SJSA1 (cell line): ENCODE results near the gene PLAAT4. TPM values are rescaled to one million over a fixed set of nuclear protein-coding genes. Genes with fewer than 3 reads are reported as not detected.
A peak's percentile ranks its signal among the peaks of the same experiment; 100 is the strongest.

Experiments
- DNase-seq, 2 experiments: peaks; one replicate each; pipeline ENCODE4 v3.0.0-alpha.2; 2015 to 2020; ENCODE audit warnings: low spot score in 2 of 2, low read depth in 1 of 2
- H3K27ac ChIP-seq: fragments of 250-450 bp; sonication (Bioruptor Pico); 2 replicates; pipeline ENCODE4 v1.5.1; 2020; ENCODE audit warnings: mild to moderate bottlenecking, moderate library complexity
- H3K27me3 ChIP-seq: fragments of 250-450 bp; sonication (Bioruptor Pico); replicated peaks from 2 replicates; pipeline ENCODE4 v1.5.1; 2020; ENCODE audit warnings: mild to moderate bottlenecking, moderate library complexity
- H3K36me3 ChIP-seq: fragments of 250-450 bp; sonication (Bioruptor Pico); 2 replicates; pipeline ENCODE4 v1.5.1; 2020; ENCODE audit warnings: mild to moderate bottlenecking
- H3K4me1 ChIP-seq: fragments of 250-450 bp; sonication (Bioruptor Pico); replicated peaks from 2 replicates; pipeline ENCODE4 v1.6.1; 2021; ENCODE audit warnings: mild to moderate bottlenecking
- H3K4me3 ChIP-seq: fragments of 250-450 bp; sonication (Bioruptor Pico); 2 replicates; pipeline ENCODE4 v1.5.1; 2020; ENCODE audit warnings: mild to moderate bottlenecking
- H3K9me3 ChIP-seq: fragments of 250-450 bp; sonication (Bioruptor Pico); replicated peaks from 2 replicates; pipeline ENCODE4 v1.5.1; 2020; ENCODE audit warnings: mild to moderate bottlenecking
- total RNA-seq: library from RNA; depleted of rRNA; stranded (reverse); fragments of >200 nt; shearing (Covaris generic); gene quantifications from 2 replicates; pipeline ENCODE4 v1.2.3, GENCODE V29; 2014; rRNA removed

PLAAT4 gene
- 32.1 and 37.3 TPM in 2 replicates for total RNA-seq

DNA sequence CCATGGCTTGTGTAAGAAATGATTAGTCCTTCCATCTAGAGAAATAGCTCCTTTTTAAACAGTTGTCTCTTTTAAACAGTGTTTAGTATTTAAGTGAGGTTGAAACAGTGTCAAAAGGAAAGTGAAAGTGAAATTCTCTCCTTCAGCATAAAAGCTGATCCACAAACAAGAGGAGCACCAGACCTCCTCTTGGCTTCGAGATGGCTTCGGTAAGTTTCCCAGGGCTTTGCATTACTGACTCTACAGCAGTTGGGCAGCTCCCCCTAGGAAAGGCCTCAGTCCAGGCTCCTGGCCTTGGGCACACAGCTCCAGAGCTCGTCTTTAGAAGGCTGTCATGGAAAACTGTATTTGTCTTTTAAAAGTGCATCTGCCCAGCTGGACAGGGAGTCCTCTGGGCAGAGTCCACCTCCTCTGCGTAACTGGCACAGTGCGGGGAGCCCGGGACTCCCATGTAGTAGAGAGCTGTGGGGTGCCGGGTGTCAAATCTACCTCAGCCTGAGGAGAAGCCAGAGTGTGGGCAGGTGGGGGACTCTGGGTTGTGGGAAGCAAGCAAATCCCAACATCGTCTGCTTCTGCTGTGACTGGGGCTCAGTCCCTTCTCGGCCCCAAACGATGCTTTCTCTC, at the start of gene PLAAT4:
Gene PLAAT4, plus strand, starts transcription at position 140 of the 624 bp plus-strand sequence. Its CDS starts 61 bp downstream, at position 201.
- no peaks in the 10 kb centered on the region for H3K9me3 ChIP-seq
- peaks cover 40% of the 10 kb centered on the region for H3K4me1 ChIP-seq
- no peaks in the 10 kb centered on the region for H3K27me3 ChIP-seq
- peak within 1 kb of the TSS; percentile 30 for H3K4me3 ChIP-seq
- DNase-seq = peak in 1 of 2 experiments; percentile 74
- H3K36me3 ChIP-seq = no peaks in the 10 kb centered on the region
- H3K27ac ChIP-seq = peak within 1 kb of the TSS; percentile 26

- Histone ChIP-seq H3K4me1 (peaks cover 25% of the 10 kb centered on the region), H3K9me3 (peaks cover 4% of the 10 kb centered on the region; the same call in 1 of the 2 replicates), H3K36me3 (no peaks in the 10 kb centered on the region), H3K27ac (no peak overlapping the region), H3K4me3 (no peak overlapping the region), H3K27me3 (no peaks in the 10 kb centered on the region)
- DNase-seq = no peak
Measured at GRCh38 chr11:63488789-63489188, 47.8 kb upstream of the PLAAT4 start.

DNA sequence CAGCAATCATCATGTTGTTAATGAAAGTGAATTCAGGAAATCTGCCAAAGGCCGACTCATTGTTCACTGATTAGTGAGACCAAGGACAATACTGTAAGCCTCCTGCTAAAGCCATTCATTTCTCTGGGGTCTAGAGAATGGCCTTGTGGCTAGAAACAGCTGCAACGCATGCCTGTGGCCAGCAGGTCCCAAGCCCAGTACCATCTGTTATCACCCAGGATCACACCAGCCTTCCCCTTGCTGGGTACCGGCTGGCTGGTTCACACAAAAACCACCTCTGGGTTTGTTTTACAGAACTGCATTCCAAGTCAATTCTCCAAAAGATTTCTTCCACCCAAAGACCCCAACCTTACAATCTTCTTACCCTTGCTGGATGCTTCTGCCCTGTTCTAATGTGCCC, 46.7 kb upstream of the PLAAT4 start:
- peak; percentile 74 to 76 for DNase-seq
- Histone ChIP-seq H3K4me3 (no peak overlapping the region), H3K4me1 (peaks cover 25% of the 10 kb centered on the region), H3K9me3 (no peaks in the 10 kb centered on the region), H3K36me3 (no peaks in the 10 kb centered on the region), H3K27me3 (no peaks in the 10 kb centered on the region), H3K27ac (no peak overlapping the region)

GRCh38 chr11:63490551-63491239, 45.9 kb upstream of the PLAAT4 start, which contains the start of gene PLAAT5:
TSS of gene PLAAT5 (minus strand) at chr11:63491167. CDS start at chr11:63491034, 133 bp downstream.
- H3K9me3 ChIP-seq = no peaks in the 10 kb centered on the region
- H3K4me1 ChIP-seq = peaks cover 25% of the 10 kb centered on the region
- H3K27me3 ChIP-seq = no peaks in the 10 kb centered on the region
- H3K4me3 ChIP-seq = peak within 1 kb of the TSS; percentile 23
- DNase-seq = no peak
- no peak within 1 kb of the TSS for H3K27ac ChIP-seq
- no peaks in the 10 kb centered on the region for H3K36me3 ChIP-seq

- Histone ChIP-seq H3K4me1 (peaks cover 25% of the 10 kb centered on the region), H3K4me3 (peak overlapping the region; percentile 23), H3K36me3 (no peaks in the 10 kb centered on the region), H3K27me3 (no peaks in the 10 kb centered on the region), H3K9me3 (no peaks in the 10 kb centered on the region), H3K27ac (no peak overlapping the region)
- DNase-seq = no peak
Measured at GRCh38 chr11:63491240-63491587, 45.4 kb upstream of the PLAAT4 start.

- Histone ChIP-seq H3K27me3 (no peaks in the 10 kb centered on the region), H3K4me3 (no peak overlapping the region), H3K36me3 (no peaks in the 10 kb centered on the region), H3K9me3 (no peaks in the 10 kb centered on the region), H3K27ac (no peak overlapping the region), H3K4me1 (peaks cover 25% of the 10 kb centered on the region)
- DNase-seq = no peak
Measured at GRCh38 chr11:63491636-63492372, 44.8 kb upstream of the PLAAT4 start.

DNA sequence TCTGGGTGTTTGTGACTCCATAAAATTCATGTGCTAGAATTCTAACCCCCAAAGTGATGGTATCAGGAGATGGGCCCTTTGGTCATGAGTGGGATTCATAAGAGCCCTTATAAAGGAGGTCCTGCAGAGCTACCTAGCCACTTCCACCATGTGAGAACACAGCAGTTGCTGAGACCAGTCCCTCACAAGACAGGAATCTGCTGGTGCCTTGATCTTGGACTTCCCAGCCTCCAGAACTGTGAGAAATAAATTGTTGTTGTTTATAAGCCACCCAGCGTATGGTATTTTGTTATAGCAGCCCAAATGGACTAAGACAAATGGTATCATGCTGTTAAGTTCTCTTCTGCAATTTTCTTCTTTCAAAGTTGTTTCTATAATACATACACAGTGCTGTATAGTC, 44.2 kb upstream of the PLAAT4 start:
- no peaks in the 10 kb centered on the region for H3K36me3 ChIP-seq
- DNase-seq = no peak
- no peaks in the 10 kb centered on the region for H3K27me3 ChIP-seq
- H3K4me1 ChIP-seq = peaks cover 25% of the 10 kb centered on the region
- H3K27ac ChIP-seq = no peak overlapping the region
- no peak overlapping the region for H3K4me3 ChIP-seq
- no peaks in the 10 kb centered on the region for H3K9me3 ChIP-seq

- no peaks in the 10 kb centered on the region for H3K27me3 ChIP-seq
- DNase-seq = no peak
Measured at GRCh38 chr11:63493127-63493526, 43.5 kb upstream of the PLAAT4 start.

GRCh38 chr11:63494975-63495374, 41.6 kb upstream of the PLAAT4 start:
- H3K27ac ChIP-seq = no peak overlapping the region
- peaks cover 6% of the 10 kb centered on the region for H3K9me3 ChIP-seq
- H3K36me3 ChIP-seq = no peaks in the 10 kb centered on the region
- no peak overlapping the region for H3K4me3 ChIP-seq
- H3K27me3 ChIP-seq = no peaks in the 10 kb centered on the region
- DNase-seq = no peak
- H3K4me1 ChIP-seq = peaks cover 11% of the 10 kb centered on the region

More at GRCh38 chr11:63493127-63493526, 43.5 kb upstream of the PLAAT4 start:
- no peak overlapping the region for H3K27ac ChIP-seq
- no peaks in the 10 kb centered on the region for H3K36me3 ChIP-seq
- H3K4me3 ChIP-seq = no peak overlapping the region
- H3K9me3 ChIP-seq = no peaks in the 10 kb centered on the region
- peaks cover 25% of the 10 kb centered on the region for H3K4me1 ChIP-seq

- Histone ChIP-seq H3K4me3 (no peak overlapping the region), H3K36me3 (no peaks in the 10 kb centered on the region), H3K9me3 (peaks cover 9% of the 10 kb centered on the region), H3K4me1 (no peaks in the 10 kb centered on the region), H3K27me3 (no peaks in the 10 kb centered on the region), H3K27ac (no peak overlapping the region)
- no peak for DNase-seq
Measured at GRCh38 chr11:63499874-63500273, 36.7 kb upstream of the PLAAT4 start.

- Histone ChIP-seq H3K4me1 (peaks cover 9% of the 10 kb centered on the region), H3K9me3 (peaks cover 9% of the 10 kb centered on the region), H3K27ac (no peak overlapping the region), H3K4me3 (no peak overlapping the region), H3K36me3 (no peaks in the 10 kb centered on the region), H3K27me3 (no peaks in the 10 kb centered on the region)
- no peak for DNase-seq
Measured at GRCh38 chr11:63501236-63501635, 35.4 kb upstream of the PLAAT4 start.

- no peak overlapping the region for H3K4me3 ChIP-seq
- H3K36me3 ChIP-seq = no peaks in the 10 kb centered on the region
- H3K27me3 ChIP-seq = no peaks in the 10 kb centered on the region
- no peak for DNase-seq
- H3K27ac ChIP-seq = no peak overlapping the region
- H3K9me3 ChIP-seq = peaks cover 9% of the 10 kb centered on the region
- H3K4me1 ChIP-seq = peaks cover 12% of the 10 kb centered on the region
Measured at GRCh38 chr11:63502252-63502820, 34.3 kb upstream of the PLAAT4 start.

- Histone ChIP-seq H3K4me3 (no peak overlapping the region), H3K4me1 (peaks cover 12% of the 10 kb centered on the region), H3K9me3 (peaks cover 7% of the 10 kb centered on the region), H3K36me3 (no peaks in the 10 kb centered on the region), H3K27ac (no peak overlapping the region), H3K27me3 (no peaks in the 10 kb centered on the region)
- DNase-seq = no peak
Measured at GRCh38 chr11:63503492-63503891, 33.1 kb upstream of the PLAAT4 start.
